Heart left ventricle (tissue), 13 donors: ENCODE measurements around the gene TMTC2.

Experiments used
- POLR2A ChIP-seq, 2 donors: fragments of 450-650 bp; IDR thresholded peaks; one replicate each; pipeline ENCODE4 v1.6.1; 2017; ENCODE audit warnings: antibody characterized with exemption in 2 of 2, mild to moderate bottlenecking in 2 of 2, moderate library complexity in 2 of 2
- TF ChIP-seq, protein P1 (sequence below), 12 donors: fragments of 200-600 bp; sonication (generic) in 4 of 12; IDR thresholded peaks; one replicate each; pipeline versions ENCODE4 v1.5.0 to v1.8.0; 2018 to 2022; ENCODE audit warnings: antibody characterized with exemption in 12 of 12, mild to moderate bottlenecking in 5 of 12
- donor health status: ischemic (EF 13 %, LVEDD 7.1; RV severe dilation, severe dysfunction).
- donor health status: DM: no; HTN: yes; CAD: no.
- donor health status: DM: no; HTN: no; CAD: no.
- donor health status: ischemic (EF 25% LVEDD 6.9; RV normal size, moderate dysfunction).
- donor health status: ischemic (EF 25% LVEDD 5.7; RV mildly dilated, moderate dysfunction).
- donor health status: ischemic (EF 35%, LVEDD 5.7; RV mildly dilated, moderate dysfunction).
- donor health status: nonischemic (EF 11% LVEDD 7.7; RV severe dilation, severe dysfunction).
- donor health status: DM: yes; HTN: yes; CAD: no.
- donor health status: PGD.
- donor health status: ischemic (EF 29% LVEDD 5.4; RV normal size, mild dysfunction).
- donor health status: nonischemic (EF 23%, LVEDD 6.1; RV moderate dilation, normal function).

DNA sequence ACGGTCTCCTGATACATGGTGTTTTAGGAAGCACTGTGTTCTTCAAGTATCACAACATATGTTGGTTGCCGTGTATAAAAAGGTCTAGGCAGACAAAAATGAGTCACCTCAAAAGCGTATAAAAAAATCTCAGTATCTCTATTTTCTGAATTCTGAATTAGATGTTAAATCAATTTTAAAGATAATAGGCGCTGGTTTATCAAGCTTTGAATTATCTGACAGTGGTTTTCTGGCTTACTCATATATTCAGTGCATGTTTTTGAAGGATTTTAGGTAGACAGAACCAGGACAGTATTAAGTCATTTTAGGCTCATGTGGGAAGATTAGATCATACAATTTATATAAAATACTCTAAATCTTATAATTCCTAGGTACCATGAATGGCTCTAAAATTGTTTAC is 110.8 kb downstream of the TMTC2 start:
- TF ChIP-seq, protein P1, sequence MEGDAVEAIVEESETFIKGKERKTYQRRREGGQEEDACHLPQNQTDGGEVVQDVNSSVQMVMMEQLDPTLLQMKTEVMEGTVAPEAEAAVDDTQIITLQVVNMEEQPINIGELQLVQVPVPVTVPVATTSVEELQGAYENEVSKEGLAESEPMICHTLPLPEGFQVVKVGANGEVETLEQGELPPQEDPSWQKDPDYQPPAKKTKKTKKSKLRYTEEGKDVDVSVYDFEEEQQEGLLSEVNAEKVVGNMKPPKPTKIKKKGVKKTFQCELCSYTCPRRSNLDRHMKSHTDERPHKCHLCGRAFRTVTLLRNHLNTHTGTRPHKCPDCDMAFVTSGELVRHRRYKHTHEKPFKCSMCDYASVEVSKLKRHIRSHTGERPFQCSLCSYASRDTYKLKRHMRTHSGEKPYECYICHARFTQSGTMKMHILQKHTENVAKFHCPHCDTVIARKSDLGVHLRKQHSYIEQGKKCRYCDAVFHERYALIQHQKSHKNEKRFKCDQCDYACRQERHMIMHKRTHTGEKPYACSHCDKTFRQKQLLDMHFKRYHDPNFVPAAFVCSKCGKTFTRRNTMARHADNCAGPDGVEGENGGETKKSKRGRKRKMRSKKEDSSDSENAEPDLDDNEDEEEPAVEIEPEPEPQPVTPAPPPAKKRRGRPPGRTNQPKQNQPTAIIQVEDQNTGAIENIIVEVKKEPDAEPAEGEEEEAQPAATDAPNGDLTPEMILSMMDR (IDR thresholded peaks at IDR 0.05): no peak
- TF ChIP-seq POLR2A (IDR thresholded peaks at IDR 0.05): no peak
